ENCODE data around the gene MAP3K3. TPM values are rescaled to one million over a fixed set of nuclear protein-coding genes. Genes with fewer than 3 reads are reported as not detected.

The MAP3K3 gene
- total and polyA plus RNA-seq, 9 of the 15 experiments (the other 6 are each of a cell fraction or from before 2014, with no cell fraction given) = 0.69 to 16.5 (median 12.1) TPM

DNA sequence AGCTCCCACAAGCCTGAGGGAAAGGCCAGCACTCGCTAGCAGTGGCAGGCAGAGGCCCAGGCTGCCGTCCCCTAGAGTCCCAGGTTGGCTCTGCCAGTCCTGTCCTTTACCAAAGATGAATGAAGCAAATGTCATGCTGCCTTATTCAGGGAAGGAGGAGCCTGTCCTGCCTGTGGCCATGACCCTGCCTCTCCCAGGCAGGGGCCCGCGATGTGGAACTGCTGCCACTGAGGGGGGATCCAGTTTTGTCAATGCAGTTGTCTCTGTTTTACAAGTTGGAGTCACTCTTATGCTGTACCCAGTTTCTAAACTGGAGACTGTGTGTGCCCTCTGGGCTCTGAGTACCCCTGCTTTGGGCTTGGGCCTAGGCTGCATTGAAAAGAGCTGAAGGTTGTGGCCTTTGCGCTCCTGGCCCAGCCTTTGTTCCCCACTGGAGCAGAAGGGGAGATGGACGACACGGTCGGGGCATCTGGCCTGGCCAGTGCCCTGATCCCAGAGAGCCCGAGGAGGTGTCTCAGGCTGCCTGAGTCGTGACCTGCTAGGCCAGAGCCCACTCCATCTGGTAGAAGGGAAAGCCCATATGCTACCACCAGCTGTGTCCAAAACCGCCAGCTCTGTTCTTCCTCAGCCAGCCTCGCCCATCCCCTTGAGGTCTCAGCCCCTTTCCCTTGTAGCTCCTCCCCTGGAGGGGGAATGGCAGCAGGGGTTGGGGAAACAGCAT is 72.2 kb downstream of the MAP3K3 start:
- H2AFZ ChIP-seq (ENCODE audit: low read depth, low read length) = no peak overlapping the region
- H3K27ac ChIP-seq (ENCODE audit: extremely low read depth, low read depth, low read length) = no peak overlapping the region
- no peak overlapping the region for H3K4me2 ChIP-seq (ENCODE audit: insufficient read depth, low read length)
- H3K36me3 ChIP-seq (ENCODE audit: control insufficient read depth, insufficient read depth, low read length) = peaks cover 26% of the 10 kb centered on the region; the same call in 2 of the 3 replicates
- ChIA-PET CTCF (ENCODE audit: low intra/inter-chr PET ratio) (no interaction called here), POLR2A (interaction anchor here (0.5 to 1.4 kb wide), 4 partner anchors 11 to 74 kb away, joined by 3 to 4 read pairs (median 4); no protein-coding TSS in a partner anchor)
- H3K4me1 ChIP-seq (replicated peaks in 1 of 2; ENCODE audit: control insufficient read depth in 2 of 2, insufficient read depth in 2 of 2, low read length in 2 of 2) = peaks cover 0 to 26% of the 10 kb centered on the region in 2 experiments; a peak in 2 of 5 replicates
- ATAC-seq = no peak
- no peaks in the 10 kb centered on the region for H3K79me2 ChIP-seq (ENCODE audit: control insufficient read depth, insufficient read depth, low read length)
- H3K27me3 ChIP-seq (ENCODE audit: control insufficient read depth in 2 of 2, insufficient read depth in 2 of 2, low read length in 2 of 2) = no peaks in the 10 kb centered on the region
- H3K9me3 ChIP-seq (replicated peaks; ENCODE audit: control insufficient read depth, insufficient read depth, low read depth, low read length) = no peaks in the 10 kb centered on the region
- no peak for FAIRE-seq
- DNase-seq (ENCODE audit: extremely low read depth in 1 of 4, low spot score in 3 of 4) = no peak
- in situ Hi-C loops (cut with MboI) = no loop called here
- peaks cover 7% of the 10 kb centered on the region for H4K20me1 ChIP-seq (replicated peaks; ENCODE audit: control insufficient read depth, insufficient read depth, low read length)
- H3K9ac ChIP-seq (ENCODE audit: insufficient read depth in 1 of 2, low read depth in 2 of 2, low read length in 2 of 2) = no peak overlapping the region; a peak in 1 of 4 replicates
- no TSS peak for BruUV-seq (replicated peaks)
- intact Hi-C loops (cut with micrococcal nuclease) = loop anchor here (10.0 kb wide), 1 partner anchor 140 kb away; no protein-coding TSS in a partner anchor
- peaks cover 3% of the 10 kb centered on the region for H3K9me1 ChIP-seq (ENCODE audit: control insufficient read depth, insufficient read depth, low read length)
- no peak overlapping the region for H3K4me3 ChIP-seq
- 79% methylated on average over 10 of the region's 12 CpGs for WGBS (ENCODE audit: insufficient coverage, low coverage, missing lambda C conversion rate)
- TF ChIP-seq, protein P1, sequence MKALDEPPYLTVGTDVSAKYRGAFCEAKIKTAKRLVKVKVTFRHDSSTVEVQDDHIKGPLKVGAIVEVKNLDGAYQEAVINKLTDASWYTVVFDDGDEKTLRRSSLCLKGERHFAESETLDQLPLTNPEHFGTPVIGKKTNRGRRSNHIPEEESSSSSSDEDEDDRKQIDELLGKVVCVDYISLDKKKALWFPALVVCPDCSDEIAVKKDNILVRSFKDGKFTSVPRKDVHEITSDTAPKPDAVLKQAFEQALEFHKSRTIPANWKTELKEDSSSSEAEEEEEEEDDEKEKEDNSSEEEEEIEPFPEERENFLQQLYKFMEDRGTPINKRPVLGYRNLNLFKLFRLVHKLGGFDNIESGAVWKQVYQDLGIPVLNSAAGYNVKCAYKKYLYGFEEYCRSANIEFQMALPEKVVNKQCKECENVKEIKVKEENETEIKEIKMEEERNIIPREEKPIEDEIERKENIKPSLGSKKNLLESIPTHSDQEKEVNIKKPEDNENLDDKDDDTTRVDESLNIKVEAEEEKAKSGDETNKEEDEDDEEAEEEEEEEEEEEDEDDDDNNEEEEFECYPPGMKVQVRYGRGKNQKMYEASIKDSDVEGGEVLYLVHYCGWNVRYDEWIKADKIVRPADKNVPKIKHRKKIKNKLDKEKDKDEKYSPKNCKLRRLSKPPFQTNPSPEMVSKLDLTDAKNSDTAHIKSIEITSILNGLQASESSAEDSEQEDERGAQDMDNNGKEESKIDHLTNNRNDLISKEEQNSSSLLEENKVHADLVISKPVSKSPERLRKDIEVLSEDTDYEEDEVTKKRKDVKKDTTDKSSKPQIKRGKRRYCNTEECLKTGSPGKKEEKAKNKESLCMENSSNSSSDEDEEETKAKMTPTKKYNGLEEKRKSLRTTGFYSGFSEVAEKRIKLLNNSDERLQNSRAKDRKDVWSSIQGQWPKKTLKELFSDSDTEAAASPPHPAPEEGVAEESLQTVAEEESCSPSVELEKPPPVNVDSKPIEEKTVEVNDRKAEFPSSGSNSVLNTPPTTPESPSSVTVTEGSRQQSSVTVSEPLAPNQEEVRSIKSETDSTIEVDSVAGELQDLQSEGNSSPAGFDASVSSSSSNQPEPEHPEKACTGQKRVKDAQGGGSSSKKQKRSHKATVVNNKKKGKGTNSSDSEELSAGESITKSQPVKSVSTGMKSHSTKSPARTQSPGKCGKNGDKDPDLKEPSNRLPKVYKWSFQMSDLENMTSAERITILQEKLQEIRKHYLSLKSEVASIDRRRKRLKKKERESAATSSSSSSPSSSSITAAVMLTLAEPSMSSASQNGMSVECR (CRISPR knock-in tag; IDR thresholded peaks at IDR 0.05) = no peak
- TF ChIP-seq, protein P2, sequence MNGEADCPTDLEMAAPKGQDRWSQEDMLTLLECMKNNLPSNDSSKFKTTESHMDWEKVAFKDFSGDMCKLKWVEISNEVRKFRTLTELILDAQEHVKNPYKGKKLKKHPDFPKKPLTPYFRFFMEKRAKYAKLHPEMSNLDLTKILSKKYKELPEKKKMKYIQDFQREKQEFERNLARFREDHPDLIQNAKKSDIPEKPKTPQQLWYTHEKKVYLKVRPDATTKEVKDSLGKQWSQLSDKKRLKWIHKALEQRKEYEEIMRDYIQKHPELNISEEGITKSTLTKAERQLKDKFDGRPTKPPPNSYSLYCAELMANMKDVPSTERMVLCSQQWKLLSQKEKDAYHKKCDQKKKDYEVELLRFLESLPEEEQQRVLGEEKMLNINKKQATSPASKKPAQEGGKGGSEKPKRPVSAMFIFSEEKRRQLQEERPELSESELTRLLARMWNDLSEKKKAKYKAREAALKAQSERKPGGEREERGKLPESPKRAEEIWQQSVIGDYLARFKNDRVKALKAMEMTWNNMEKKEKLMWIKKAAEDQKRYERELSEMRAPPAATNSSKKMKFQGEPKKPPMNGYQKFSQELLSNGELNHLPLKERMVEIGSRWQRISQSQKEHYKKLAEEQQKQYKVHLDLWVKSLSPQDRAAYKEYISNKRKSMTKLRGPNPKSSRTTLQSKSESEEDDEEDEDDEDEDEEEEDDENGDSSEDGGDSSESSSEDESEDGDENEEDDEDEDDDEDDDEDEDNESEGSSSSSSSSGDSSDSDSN (IDR thresholded peaks at IDR 0.05; ENCODE audit: borderline replicate concordance in 1 of 2, low read depth in 2 of 2, low read length in 2 of 2) = no peak
- TF ChIP-seq HBP1 (CRISPR knock-in tag; IDR thresholded peaks at IDR 0.05) (no peak), ARID3A (IDR thresholded peaks at IDR 0.05; ENCODE audit: borderline replicate concordance, low read depth, low read length) (no peak), ZNF197 (CRISPR knock-in tag; IDR thresholded peaks at IDR 0.05; ENCODE audit: low read depth) (no peak), SRSF9 (IDR thresholded peaks at IDR 0.05; ENCODE audit: borderline replicate concordance, low read depth, low read length) (no peak)
- TF ChIP-seq, protein P3, sequence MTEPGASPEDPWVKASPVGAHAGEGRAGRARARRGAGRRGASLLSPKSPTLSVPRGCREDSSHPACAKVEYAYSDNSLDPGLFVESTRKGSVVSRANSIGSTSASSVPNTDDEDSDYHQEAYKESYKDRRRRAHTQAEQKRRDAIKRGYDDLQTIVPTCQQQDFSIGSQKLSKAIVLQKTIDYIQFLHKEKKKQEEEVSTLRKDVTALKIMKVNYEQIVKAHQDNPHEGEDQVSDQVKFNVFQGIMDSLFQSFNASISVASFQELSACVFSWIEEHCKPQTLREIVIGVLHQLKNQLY (CRISPR knock-in tag; conservative IDR thresholded peaks at IDR 0.05) = no peak
